Measurements from ENCODE around the gene PRTFDC1. TPM values are rescaled to one million over a fixed set of nuclear protein-coding genes. Genes with fewer than 3 reads are reported as not detected.

The PRTFDC1 gene
- total and polyA plus RNA-seq, 2 experiments from 2014 or later: 16.0 to 22.0 TPM

DNA sequence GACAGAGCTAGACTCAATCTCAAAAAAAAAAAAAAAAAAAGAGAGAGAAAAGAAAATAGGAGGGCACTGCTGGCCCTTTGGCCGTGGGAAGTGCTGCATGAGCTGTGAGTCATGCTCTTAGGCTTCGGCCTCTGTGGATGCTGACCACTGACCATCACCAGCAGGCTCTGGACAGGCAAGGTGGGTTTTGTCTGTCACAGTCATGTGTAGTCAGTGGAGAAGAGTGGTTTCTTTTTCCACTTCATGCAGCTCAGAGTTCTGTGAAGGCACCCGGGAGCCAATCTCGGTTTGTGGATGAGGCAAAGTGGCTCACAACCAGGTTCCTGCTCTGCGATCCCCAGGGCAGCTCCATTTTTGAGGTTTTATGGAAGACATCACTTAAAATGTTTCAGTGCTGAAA is 58.1 kb downstream of the PRTFDC1 start:
- no peak overlapping the region for H3K9ac ChIP-seq
- no peaks in the 10 kb centered on the region for H4K20me1 ChIP-seq (ENCODE audit: insufficient read depth)
- no peaks in the 10 kb centered on the region for H3K9me2 ChIP-seq (ENCODE audit: insufficient read depth)
- no peaks in the 10 kb centered on the region for H3K79me2 ChIP-seq (ENCODE audit: insufficient read depth)
- H3K4me1 ChIP-seq (ENCODE audit: insufficient read depth): peaks cover 40% of the 10 kb centered on the region
- DNase-seq: peak; percentile 75
- H2AFZ ChIP-seq: no peak overlapping the region
- H3K27me3 ChIP-seq (replicated peaks; ENCODE audit: insufficient read depth): no peaks in the 10 kb centered on the region
- no peak overlapping the region for H3K27ac ChIP-seq
- TF ChIP-seq EZH2 (IDR thresholded peaks at IDR 0.05; ENCODE audit: insufficient read depth, poor library complexity, severe bottlenecking) (no peak), EZH2phosphoT487 (IDR thresholded peaks at IDR 0.05; ENCODE audit: insufficient read depth, low read depth) (no peak)
- no peaks in the 10 kb centered on the region; the same call in 1 of the 2 replicates for H3F3A ChIP-seq (ENCODE audit: insufficient read depth)
- in situ Hi-C loops (cut with MboI): no loop called here
- H3K36me3 ChIP-seq (ENCODE audit: low read depth): no peaks in the 10 kb centered on the region
- H3K4me2 ChIP-seq (ENCODE audit: unreplicated experiment): no peak overlapping the region
- 53 to 57% methylated on average over 5 of the region's 5 CpGs for WGBS, 2 experiments (ENCODE audit: low coverage in 1 of 2, low lambda C conversion rate in 2 of 2, missing lambda C conversion rate in 2 of 2)
- no peak overlapping the region for H3K4me3 ChIP-seq
- H3K9me3 ChIP-seq (ENCODE audit: low read depth): no peaks in the 10 kb centered on the region

DNA sequence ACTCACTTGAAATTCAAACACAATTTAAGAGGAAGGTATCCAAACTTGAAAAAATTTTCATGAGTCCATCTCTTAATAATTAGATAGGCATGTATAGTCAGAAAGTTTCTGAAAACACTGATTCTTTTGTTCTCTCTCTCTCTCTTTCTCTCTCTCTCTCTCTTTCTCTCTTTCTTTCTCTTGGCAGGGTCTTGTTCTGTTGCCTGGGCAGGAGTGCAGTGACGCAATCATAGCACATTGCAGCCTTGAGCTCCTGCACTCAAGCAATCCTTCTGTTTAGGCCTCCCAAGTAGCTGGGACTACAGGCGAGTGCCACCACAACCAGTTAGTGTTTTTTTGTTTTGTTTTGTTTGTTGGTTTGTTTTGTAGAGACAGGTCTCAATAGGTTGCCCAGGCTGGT is 59.3 kb downstream of the PRTFDC1 start:
- H3K4me1 ChIP-seq (ENCODE audit: insufficient read depth): peaks cover 41% of the 10 kb centered on the region
- H3K9me3 ChIP-seq (ENCODE audit: low read depth): no peaks in the 10 kb centered on the region
- H3K27me3 ChIP-seq (replicated peaks; ENCODE audit: insufficient read depth): no peaks in the 10 kb centered on the region
- no peak for DNase-seq
- TF ChIP-seq EZH2 (IDR thresholded peaks at IDR 0.05; ENCODE audit: insufficient read depth, poor library complexity, severe bottlenecking) (no peak), EZH2phosphoT487 (IDR thresholded peaks at IDR 0.05; ENCODE audit: insufficient read depth, low read depth) (no peak)
- H3K4me2 ChIP-seq (ENCODE audit: unreplicated experiment): no peak overlapping the region
- no peak overlapping the region for H3K27ac ChIP-seq
- H3K36me3 ChIP-seq (ENCODE audit: low read depth): no peaks in the 10 kb centered on the region
- no peak overlapping the region for H3K4me3 ChIP-seq
- H3K9me2 ChIP-seq (ENCODE audit: insufficient read depth): no peaks in the 10 kb centered on the region
- in situ Hi-C loops (cut with MboI): no loop called here
- no peaks in the 10 kb centered on the region for H3K79me2 ChIP-seq (ENCODE audit: insufficient read depth)
- H3K9ac ChIP-seq: no peak overlapping the region
- WGBS, 2 experiments (ENCODE audit: low coverage in 1 of 2, low lambda C conversion rate in 2 of 2, missing lambda C conversion rate in 2 of 2): 95 to 98% methylated on average over 2 of the region's 2 CpGs
- H2AFZ ChIP-seq: no peak overlapping the region
- H4K20me1 ChIP-seq (ENCODE audit: insufficient read depth): no peaks in the 10 kb centered on the region
- no peaks in the 10 kb centered on the region; the same call in 1 of the 2 replicates for H3F3A ChIP-seq (ENCODE audit: insufficient read depth)

DNA sequence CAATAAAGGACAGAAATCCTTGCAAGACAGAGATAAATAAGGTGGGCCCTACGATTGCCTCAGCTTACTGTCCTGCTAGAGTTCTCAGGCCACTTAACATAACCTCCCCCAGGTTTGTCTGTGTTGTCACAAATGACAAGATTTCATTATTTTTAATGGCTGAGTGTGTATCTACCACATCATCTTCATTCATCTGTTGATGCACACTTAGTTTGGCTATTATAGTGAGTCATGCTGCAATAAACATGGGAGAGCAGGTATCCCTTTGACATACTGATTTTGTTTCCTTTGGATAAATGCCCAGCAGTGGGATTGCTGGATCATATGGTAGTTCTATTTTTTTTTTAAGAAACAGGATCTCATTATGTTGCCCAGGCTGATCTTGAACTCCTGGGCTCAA is 60.6 kb downstream of the PRTFDC1 start:
- no peaks in the 10 kb centered on the region for H3F3A ChIP-seq (ENCODE audit: insufficient read depth)
- no peaks in the 10 kb centered on the region for H3K9me2 ChIP-seq (ENCODE audit: insufficient read depth)
- no peak overlapping the region for H3K9ac ChIP-seq
- H3K27ac ChIP-seq: no peak overlapping the region
- no peaks in the 10 kb centered on the region for H3K27me3 ChIP-seq (replicated peaks; ENCODE audit: insufficient read depth)
- H3K4me3 ChIP-seq: no peak overlapping the region
- no peaks in the 10 kb centered on the region for H3K79me2 ChIP-seq (ENCODE audit: insufficient read depth)
- TF ChIP-seq EZH2phosphoT487 (IDR thresholded peaks at IDR 0.05; ENCODE audit: insufficient read depth, low read depth) (no peak), EZH2 (IDR thresholded peaks at IDR 0.05; ENCODE audit: insufficient read depth, poor library complexity, severe bottlenecking) (no peak)
- H4K20me1 ChIP-seq (ENCODE audit: insufficient read depth): no peaks in the 10 kb centered on the region
- no peak overlapping the region for H3K4me2 ChIP-seq (ENCODE audit: unreplicated experiment)
- peak; percentile 38 for DNase-seq
- H3K36me3 ChIP-seq (ENCODE audit: low read depth): no peaks in the 10 kb centered on the region
- in situ Hi-C loops (cut with MboI): no loop called here
- H3K4me1 ChIP-seq (ENCODE audit: insufficient read depth): peaks cover 31% of the 10 kb centered on the region
- no peaks in the 10 kb centered on the region for H3K9me3 ChIP-seq (ENCODE audit: low read depth)
- 88 to 93% methylated on average over 1 of the region's 1 CpG for WGBS, 2 experiments (ENCODE audit: low coverage in 1 of 2, low lambda C conversion rate in 2 of 2, missing lambda C conversion rate in 2 of 2)
- no peak overlapping the region for H2AFZ ChIP-seq

DNA sequence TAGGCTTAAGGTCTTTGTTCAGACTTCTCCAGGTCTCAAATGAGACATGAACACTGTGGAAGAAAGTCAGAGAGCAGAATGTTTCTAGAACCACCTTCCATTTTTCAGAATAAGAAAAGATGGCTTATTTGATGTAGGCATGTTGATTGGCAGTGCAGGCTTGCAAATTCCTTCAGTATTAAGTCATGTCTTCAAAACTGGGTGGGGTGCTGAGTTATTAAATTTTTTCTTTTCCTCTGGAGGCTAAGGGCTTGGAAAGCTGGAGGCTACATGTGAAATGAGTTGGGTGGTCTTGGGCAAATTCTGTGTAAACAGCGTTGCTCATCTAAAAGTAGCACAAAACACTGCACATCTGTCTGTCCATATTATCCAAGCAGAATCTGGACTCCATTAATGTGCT is 62.8 kb downstream of the PRTFDC1 start:
- 12 to 18% methylated on average over 1 of the region's 1 CpG for WGBS, 2 experiments (ENCODE audit: low coverage in 1 of 2, low lambda C conversion rate in 2 of 2, missing lambda C conversion rate in 2 of 2)
- peak; percentile 26 for DNase-seq

DNA sequence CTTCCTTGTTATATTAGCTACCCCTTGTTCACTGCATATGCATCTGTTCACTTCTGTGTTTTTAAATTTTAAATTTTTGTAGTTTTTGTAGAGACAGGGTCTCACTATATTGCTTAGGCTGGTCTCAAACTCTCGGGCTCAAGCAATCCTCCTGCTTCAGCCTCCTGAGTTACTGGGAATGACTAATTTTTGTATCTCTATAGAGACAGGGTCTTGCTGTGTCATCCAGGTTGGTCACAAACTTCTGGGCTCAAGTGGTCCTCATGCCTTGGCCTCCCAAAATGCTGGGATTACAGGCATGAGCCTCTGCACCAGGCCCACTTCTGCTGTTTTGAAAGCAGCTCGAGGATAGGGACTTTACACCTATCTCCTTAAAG is 64.6 kb downstream of the PRTFDC1 start:
- H3K4me3 ChIP-seq: no peak overlapping the region
- no peaks in the 10 kb centered on the region for H3K9me2 ChIP-seq (ENCODE audit: insufficient read depth)
- in situ Hi-C loops (cut with MboI): no loop called here
- 89 to 94% methylated on average over 2 of the region's 2 CpGs for WGBS, 2 experiments (ENCODE audit: low coverage in 1 of 2, low lambda C conversion rate in 2 of 2, missing lambda C conversion rate in 2 of 2)
- peaks cover 28% of the 10 kb centered on the region for H3K4me1 ChIP-seq (ENCODE audit: insufficient read depth)
- DNase-seq: no peak
- H3K79me2 ChIP-seq (ENCODE audit: insufficient read depth): no peaks in the 10 kb centered on the region
- no peaks in the 10 kb centered on the region for H3F3A ChIP-seq (ENCODE audit: insufficient read depth)
- TF ChIP-seq EZH2phosphoT487 (IDR thresholded peaks at IDR 0.05; ENCODE audit: insufficient read depth, low read depth): no peak
- no peaks in the 10 kb centered on the region for H3K27me3 ChIP-seq (replicated peaks; ENCODE audit: insufficient read depth)
- H4K20me1 ChIP-seq (ENCODE audit: insufficient read depth): no peaks in the 10 kb centered on the region
- no peak overlapping the region for H3K27ac ChIP-seq
- H3K4me2 ChIP-seq (ENCODE audit: unreplicated experiment): no peak overlapping the region
- no peaks in the 10 kb centered on the region for H3K9me3 ChIP-seq (ENCODE audit: low read depth)
- H3K9ac ChIP-seq: no peak overlapping the region
- no peak overlapping the region for H2AFZ ChIP-seq
- no peaks in the 10 kb centered on the region for H3K36me3 ChIP-seq (ENCODE audit: low read depth)

More for the DNA sequence above, 62.8 kb downstream of the PRTFDC1 start:
- no peaks in the 10 kb centered on the region for H3K36me3 ChIP-seq (ENCODE audit: low read depth)
- H3K4me1 ChIP-seq (ENCODE audit: insufficient read depth): peaks cover 29% of the 10 kb centered on the region
- TF ChIP-seq EZH2phosphoT487 (IDR thresholded peaks at IDR 0.05; ENCODE audit: insufficient read depth, low read depth): no peak
- no peak for TF ChIP-seq EZH2 (IDR thresholded peaks at IDR 0.05; ENCODE audit: insufficient read depth, poor library complexity, severe bottlenecking)
- no peaks in the 10 kb centered on the region for H3K9me2 ChIP-seq (ENCODE audit: insufficient read depth)
- H3K9me3 ChIP-seq (ENCODE audit: low read depth): no peaks in the 10 kb centered on the region
- no peak overlapping the region for H3K4me3 ChIP-seq
- H3K4me2 ChIP-seq (ENCODE audit: unreplicated experiment): peak overlapping the region; percentile 1
- H3F3A ChIP-seq (ENCODE audit: insufficient read depth): no peaks in the 10 kb centered on the region
- in situ Hi-C loops (cut with MboI): no loop called here
- no peak overlapping the region for H3K9ac ChIP-seq
- H3K27ac ChIP-seq: no peak overlapping the region
- no peaks in the 10 kb centered on the region for H3K27me3 ChIP-seq (replicated peaks; ENCODE audit: insufficient read depth)
- H3K79me2 ChIP-seq (ENCODE audit: insufficient read depth): no peaks in the 10 kb centered on the region
- no peaks in the 10 kb centered on the region for H4K20me1 ChIP-seq (ENCODE audit: insufficient read depth)
- H2AFZ ChIP-seq: no peak overlapping the region
